Amygdala (tissue), 56 donors: Measurements from ENCODE around the gene GTPBP1.

Experiments
- DNase-seq, 56 donors: peaks; one replicate each; lab custom pipeline; 2025; lab: John Stamatoyannopoulos, UW

GTPBP1 gene

DNA sequence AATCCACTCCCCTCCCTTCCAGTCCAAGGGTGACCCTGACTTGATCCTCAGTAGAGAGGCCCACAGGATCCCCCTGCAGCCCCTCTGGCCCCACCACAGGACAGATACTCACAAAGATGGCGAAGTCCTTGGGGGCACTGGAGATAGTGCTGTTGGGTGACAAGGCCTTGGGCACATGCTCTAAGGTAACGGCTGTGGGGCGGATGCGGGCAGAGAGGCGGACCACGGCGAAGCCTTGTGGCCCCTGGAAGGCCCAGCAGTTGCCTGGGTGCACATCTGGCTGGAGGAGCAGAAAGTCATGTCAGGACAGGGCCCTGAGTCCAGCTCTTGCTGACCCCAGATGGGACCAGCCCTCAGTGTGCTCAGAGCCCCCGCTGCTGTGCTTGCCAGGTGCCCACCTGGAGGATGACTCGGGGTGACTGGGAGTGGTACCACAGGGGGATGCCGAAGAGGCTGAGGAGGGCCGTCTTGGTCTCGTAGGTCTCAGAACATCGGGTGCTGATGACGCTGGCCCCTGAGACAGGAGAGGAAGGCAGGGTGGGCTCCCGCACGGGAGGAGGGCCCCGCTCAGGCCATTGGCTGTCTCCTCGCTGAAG is 32.8 kb downstream of the GTPBP1 start:
- DNase-seq: no peak

GRCh38 chr22:38739300-38740055 is 33.7 kb downstream of the GTPBP1 start:
- DNase-seq: peak in 10 of 56 donors; percentile 27 to 47 (median 38)

DNA sequence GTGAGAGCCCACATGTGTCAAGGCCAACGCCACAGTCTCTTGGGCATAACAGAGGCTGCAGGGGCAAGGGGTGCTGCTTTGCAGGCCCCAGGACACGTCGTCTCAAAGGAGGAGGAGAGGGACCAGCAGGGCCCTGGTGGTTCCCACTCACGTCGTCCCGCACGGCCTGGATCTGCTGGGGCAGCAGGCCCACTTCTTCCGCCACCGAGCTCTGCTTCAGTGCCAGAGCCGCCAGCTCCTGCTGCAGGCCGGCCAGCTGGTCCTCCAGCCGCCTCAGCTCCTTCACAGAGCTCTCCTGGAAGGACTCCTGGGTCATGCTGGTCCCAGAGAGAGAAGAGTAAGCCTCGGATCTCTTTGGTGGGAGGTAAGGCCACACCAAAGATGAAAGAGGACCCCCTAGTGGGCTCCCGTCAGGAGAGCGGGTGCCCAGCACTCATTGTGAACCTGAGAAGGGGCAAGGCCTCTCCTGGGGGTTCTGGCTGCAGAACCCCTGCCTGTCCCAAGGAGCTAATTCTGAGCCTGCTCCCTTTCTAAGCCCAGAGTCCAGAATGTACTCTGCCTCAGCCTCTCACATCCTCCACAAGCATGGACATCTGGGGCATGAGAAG is 34.5 kb downstream of the GTPBP1 start:
- DNase-seq: peak in 5 of 56 donors; percentile 24 to 53 (median 32)

DNA sequence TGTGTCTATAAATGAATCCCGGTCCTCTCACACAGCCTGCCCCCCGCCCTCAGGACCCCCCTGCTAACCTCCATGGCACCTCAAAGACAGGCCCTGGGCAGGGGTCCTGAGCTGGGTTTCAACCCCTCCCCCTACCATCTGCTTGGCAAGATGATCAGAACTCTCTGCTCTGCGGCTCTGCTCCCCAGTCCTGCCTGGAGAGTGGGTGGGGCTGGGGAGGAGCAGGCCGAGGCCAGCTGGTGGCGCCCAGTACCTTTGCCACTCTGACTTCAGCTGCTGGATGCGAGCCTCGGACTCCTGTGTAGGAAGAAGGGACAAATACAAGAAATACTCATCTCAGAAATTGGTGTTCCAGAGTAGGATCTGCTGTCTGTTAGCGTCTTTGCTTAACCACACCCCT is 35.0 kb downstream of the GTPBP1 start:
- DNase-seq: peak in 2 of 56 donors; percentile 22 to 27

DNA sequence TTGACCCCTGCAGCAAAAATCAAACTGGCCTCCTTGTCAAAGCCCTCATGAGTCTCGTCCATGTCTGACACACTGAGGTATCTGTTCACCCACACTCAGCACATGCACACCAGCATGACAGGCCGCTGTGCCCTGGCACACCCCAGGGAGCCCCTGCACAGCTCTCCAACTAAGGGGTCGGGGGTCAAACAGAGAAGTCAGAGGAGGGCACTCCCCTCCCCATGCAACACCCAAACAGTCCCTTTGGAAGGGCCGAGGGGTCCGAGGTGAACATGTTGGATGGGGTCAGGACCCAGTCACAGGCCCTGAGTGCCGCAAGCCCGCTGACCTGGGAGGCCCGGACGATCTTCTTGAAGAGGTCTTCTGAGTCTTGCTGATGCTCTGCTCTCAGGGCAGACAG is 35.4 kb downstream of the GTPBP1 start:
- DNase-seq: no peak

- no peak for DNase-seq
Observed at GRCh38 chr22:38741576-38741975, 35.8 kb downstream of the GTPBP1 start.

DNA sequence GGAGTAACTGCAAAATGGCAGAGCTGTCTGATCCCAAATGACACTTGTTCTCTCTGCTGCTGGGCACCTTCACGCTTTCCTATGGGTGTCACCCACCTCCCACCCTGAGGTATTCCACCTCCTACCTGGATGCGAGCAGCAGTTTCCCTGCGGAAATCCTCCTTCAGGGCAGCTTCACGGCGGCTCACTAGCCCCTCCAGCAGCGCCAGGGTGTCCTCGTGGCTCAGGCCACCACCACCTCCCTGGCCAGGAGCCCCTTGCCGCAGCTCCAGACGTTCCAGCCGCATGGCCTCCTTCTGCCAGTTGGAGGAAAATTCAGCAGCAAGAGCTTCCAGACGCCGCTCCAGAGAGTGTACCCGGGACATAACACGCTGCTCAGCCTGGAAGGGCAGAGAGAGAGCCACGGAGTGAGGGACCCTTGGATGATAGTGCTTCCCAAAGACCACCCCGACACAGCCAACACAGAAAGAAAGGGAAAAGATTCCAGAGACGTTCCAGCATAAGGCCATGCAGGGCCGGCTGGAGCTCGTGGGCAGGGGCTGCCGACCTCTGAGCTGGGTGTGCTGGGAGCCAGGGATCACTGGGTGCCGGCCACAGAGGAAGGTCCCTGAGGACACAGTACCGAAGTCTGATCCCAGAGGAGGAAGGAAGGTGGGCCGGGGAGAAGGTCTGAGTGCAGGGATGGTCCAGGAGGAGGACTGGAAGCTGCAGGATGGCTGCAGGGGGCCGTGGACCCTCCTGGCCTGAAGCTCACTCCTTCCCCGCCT is 36.6 kb downstream of the GTPBP1 start:
- no peak for DNase-seq

DNA sequence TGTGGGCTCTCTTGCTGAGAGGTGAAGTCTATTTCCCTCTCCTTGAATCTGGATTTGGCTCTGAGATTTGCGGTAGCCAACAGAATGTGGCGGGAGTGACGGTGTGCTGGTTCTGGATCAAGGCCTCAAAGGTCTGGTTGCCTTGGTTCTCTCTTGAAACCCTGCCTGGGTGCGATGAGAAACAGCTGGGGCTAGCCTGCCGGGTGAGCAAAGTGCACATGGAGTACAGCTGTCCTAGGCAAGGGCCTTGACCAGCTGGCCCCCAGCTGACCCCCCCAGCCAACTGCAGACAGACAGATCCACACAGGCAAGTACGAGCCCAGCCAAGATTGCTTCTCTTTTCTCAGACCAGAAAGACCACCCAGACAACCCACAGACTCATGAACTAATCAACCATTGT is 39.2 kb downstream of the GTPBP1 start:
- DNase-seq: peak in 8 of 56 donors; percentile 22 to 58 (median 38)

GRCh38 chr22:38745676-38746460 is 40.1 kb downstream of the GTPBP1 start:
- no peak for DNase-seq

DNA sequence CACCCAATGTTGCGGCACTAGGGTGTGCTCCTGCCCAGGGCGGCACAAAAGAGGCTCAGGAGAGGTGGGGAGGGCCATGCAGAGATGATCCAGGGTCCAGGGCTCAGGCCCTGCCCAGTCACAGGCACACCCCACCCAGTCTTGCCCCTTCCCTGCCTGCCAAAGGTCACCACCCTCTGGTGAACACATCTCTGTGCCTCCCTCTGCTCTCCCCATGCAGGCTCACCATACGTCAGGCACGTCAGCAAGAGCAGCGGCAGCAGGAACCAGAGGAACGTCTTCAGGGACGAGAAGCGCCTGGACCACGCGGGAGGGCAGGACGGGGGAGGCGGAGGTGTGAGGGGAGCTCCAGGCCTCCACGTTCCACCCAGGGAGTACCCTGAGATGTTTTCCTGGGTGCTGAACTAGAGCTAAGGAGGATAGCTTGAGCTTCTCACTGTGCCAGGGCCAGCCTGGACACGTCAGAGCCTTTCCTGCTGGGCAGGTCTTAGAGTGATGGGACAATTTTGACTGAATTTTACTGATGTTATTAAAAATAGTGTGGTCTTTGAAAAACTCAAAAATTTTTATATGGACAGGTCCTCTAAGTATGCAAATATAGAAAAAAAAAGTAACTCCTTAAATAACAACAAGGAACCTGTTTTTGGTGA is 42.9 kb downstream of the GTPBP1 start:
- DNase-seq: no peak

- DNase-seq: no peak
Observed at GRCh38 chr22:38750104-38750503, 44.4 kb downstream of the GTPBP1 start.

- no peak for DNase-seq
Observed at GRCh38 chr22:38750638-38751037, 44.9 kb downstream of the GTPBP1 start.

DNA sequence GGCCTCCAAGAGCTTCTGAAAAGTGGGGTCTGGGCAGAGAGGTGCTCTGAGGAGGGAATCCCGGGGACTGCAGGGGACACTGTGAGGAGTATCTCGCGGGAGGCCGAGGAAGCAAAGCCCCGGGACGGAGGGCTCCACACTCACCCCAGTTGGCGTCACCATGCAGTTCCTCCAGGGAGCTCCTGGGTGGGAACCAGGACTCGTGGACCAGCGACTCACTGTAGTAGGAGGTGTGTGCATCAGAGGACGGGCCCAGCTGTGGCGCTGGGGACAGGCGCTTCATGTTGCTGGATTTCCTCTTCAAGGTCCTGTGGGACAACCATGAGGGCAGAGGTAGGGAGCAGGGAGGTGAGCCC is 45.3 kb downstream of the GTPBP1 start:
- no peak for DNase-seq

- peak in 4 of 56 donors; percentile 28 to 51 (median 36) for DNase-seq
Observed at GRCh38 chr22:38751422-38752346, 45.9 kb downstream of the GTPBP1 start.

DNA sequence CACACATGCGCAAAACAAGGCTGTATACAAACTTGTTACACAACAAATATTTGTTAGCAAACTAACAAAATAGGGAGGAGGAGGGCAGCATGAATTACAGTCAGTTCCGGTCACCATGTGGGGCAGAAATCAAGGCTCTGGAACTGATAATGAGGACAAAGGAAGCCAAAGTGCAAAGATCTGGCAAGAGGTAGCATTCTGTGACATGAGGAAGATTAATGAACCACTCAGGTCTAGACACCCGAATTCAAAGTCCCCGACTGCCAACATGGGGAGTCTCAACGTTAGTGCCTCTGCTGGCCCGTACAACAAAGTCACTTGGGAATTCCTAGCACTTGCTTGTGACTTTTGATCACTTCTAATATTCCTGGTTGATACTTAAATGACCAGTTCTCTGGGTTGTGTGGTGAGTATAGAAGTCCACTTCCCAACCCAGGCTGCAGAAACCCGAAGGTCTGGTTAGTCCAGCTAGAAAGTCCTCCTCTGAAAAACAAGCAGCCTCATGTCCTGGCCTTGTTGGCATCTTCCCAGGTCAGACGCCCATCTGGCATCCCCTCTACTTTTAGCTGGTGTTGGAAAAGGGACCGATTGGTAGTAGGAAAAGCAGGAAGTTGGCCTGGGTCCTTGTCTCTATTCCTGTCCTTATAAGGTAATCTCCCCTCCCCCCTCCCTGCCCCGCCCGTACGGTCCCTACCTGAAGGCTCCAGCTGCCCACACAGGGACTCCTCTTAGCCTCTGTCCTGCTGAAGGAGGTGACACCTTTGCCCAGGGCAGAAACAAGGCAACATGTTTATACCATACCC is 48.4 kb downstream of the GTPBP1 start:
- peak in 34 of 56 donors; percentile 20 to 77 (median 56) for DNase-seq

GRCh38 chr22:38754751-38755154 is 49.0 kb downstream of the GTPBP1 start:
- DNase-seq: peak in 13 of 56 donors; percentile 39 to 71 (median 68)

DNA sequence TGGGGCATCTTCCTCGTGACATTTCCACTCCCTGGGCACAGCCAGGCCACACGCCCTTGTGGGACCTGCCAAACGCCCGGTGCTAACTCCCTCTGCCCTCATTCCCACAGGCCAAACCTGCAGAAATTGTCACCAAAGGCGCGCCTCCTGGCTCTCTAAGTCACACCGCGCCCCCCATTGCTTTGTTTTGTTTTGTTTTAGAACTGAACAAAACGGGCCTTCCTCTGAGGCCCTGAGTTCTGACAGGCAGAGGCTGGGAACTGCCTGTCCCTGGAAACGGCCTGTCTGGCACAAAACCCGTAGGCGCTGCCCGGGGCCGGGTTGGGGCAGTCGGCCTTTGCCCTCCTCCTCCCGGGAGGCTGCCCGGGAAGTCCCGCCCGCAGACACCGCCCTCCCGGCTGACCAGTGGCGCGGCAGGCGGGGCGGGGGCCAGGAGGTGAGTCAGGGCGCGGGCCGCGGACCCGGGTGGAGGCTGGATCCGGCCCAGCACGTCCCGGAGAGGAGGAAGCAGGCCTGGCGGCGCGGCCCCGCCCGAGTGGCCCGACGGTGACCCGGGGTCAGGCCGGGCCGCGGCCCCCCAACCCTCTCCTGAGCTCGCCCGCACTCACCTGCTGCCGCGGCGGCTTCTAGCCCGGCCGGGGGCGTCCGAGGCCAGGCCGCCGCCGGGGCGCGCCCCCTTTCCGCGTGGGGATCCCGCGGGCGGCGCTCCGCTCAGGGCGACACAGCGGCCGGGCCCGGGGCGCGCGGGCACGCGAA is 49.6 kb downstream of the GTPBP1 start:
- DNase-seq: peak in 55 of 56 donors; percentile 37 to 91 (median 76)
